ENCODE results near the gene ENO2. TPM values are rescaled to one million over a fixed set of nuclear protein-coding genes. Genes with fewer than 3 reads are reported as not detected.
"Not testable (repeated sequence)": the region's sequence is repeated elsewhere in the genome, so short reads cannot be mapped to it uniquely, and the experiment has no call there.

The ENO2 gene
- total and polyA plus RNA-seq, 11 donors, result 4.6 to 30.9 (median 11.6) TPM

- H3K36me3 ChIP-seq, result peaks cover 0 to 19% (median 0%) of the 10 kb centered on the region in 9 donors
- intact Hi-C loops (cut with DNase I), result no loop called here
- no peaks in the 10 kb centered on the region for H3K9me3 ChIP-seq
- TF ChIP-seq POLR2A (IDR thresholded peaks at IDR 0.05), result no peak
- no peak for TF ChIP-seq CTCF (IDR thresholded peaks at IDR 0.05)
- H3K27me3 ChIP-seq, result no peaks in the 10 kb centered on the region
- no peak overlapping the region for H3K27ac ChIP-seq
- DNase-seq (no peak), ATAC-seq (no peak)
- WGBS, 4 donors, result 73 to 92% (median 83%) methylated on average over 1 of the region's 1 CpG
- H3K4me1 ChIP-seq, result peaks cover 0 to 24% (median 11%) of the 10 kb centered on the region in 12 donors
- no peak overlapping the region for H3K4me3 ChIP-seq
Measured at GRCh38 chr12:6903722-6904121, 10.7 kb upstream of the ENO2 start.

GRCh38 chr12:6904280-6905276 is 9.8 kb upstream of the ENO2 start, which contains the start of gene LRRC23:
Gene LRRC23, plus strand, starts transcription at chr12:6904822. Its CDS starts 812 bp downstream, at chr12:6905634.
- Histone ChIP-seq H3K4me1 (peaks cover 0 to 20% (median 10%) of the 10 kb centered on the region in 12 donors), H3K4me3 (peak within 1 kb of the TSS; percentile 32 to 79 (median 68)), H3K36me3 (peaks cover 0 to 19% (median 0%) of the 10 kb centered on the region in 9 donors), H3K27ac (peak within 1 kb of the TSS in 11 of 12 donors; percentile 63 to 84 (median 77)), H3K27me3 (no peaks in the 10 kb centered on the region), H3K9me3 (no peaks in the 10 kb centered on the region)
- intact Hi-C loops (cut with DNase I), result no loop called here
- DNase-seq, result peak; percentile 96 to 98 (median 97)
- TF ChIP-seq POLR2A (IDR thresholded peaks at IDR 0.05) (peak in 1 of 2 donors; percentile 61), CTCF (IDR thresholded peaks at IDR 0.05) (no peak)
- WGBS, 4 donors, result 5% methylated on average over 34 of the region's 34 CpGs
- ATAC-seq, result peak; percentile 95 to 98 (median 97)

GRCh38 chr12:6905414-6906040 is 8.9 kb upstream of the ENO2 start:
- intact Hi-C loops (cut with DNase I), result no loop called here
- H3K27me3 ChIP-seq, result no peaks in the 10 kb centered on the region
- ATAC-seq, result no peak
- peak overlapping the region in 6 of 12 donors; percentile 73 to 84 (median 80) for H3K27ac ChIP-seq
- H3K36me3 ChIP-seq, result peaks cover 0 to 19% (median 0%) of the 10 kb centered on the region in 9 donors
- H3K9me3 ChIP-seq, result no peaks in the 10 kb centered on the region
- peaks cover 0 to 14% (median 8%) of the 10 kb centered on the region in 12 donors for H3K4me1 ChIP-seq
- no peak for TF ChIP-seq CTCF (IDR thresholded peaks at IDR 0.05)
- TF ChIP-seq POLR2A (IDR thresholded peaks at IDR 0.05), result no peak
- DNase-seq, result no peak
- 55 to 72% (median 69%) methylated on average over 5 of the region's 5 CpGs for WGBS, 4 donors
- peak overlapping the region in 10 of 12 donors; percentile 61 to 79 (median 70) for H3K4me3 ChIP-seq

GRCh38 chr12:6908141-6908540 is 6.2 kb upstream of the ENO2 start:
- Histone ChIP-seq H3K4me1 (peaks cover 0 to 14% (median 8%) of the 10 kb centered on the region in 12 donors), H3K36me3 (peaks cover 0 to 19% (median 0%) of the 10 kb centered on the region in 9 donors)
- H3K27ac ChIP-seq; H3K27me3 ChIP-seq; ATAC-seq; H3K4me3 ChIP-seq; H3K9me3 ChIP-seq; DNase-seq; intact Hi-C loops (cut with DNase I): not testable (repeated sequence)
- WGBS, 4 donors, result 95 to 98% (median 96%) methylated on average over 7 to 11 of the region's 11 CpGs
